ENCODE results near the gene BTG2. TPM values are rescaled to one million over a fixed set of nuclear protein-coding genes. Genes with fewer than 3 reads are reported as not detected.

Gene BTG2
- total RNA-seq, 1 donor from 2014 or later = 199 TPM

- DNase-seq (ENCODE audit: low spot score) = no peak
Measured at GRCh38 chr1:203317429-203318228, 12.3 kb downstream of the BTG2 start.

- DNase-seq (ENCODE audit: low spot score) = no peak
Measured at GRCh38 chr1:203318229-203318517, 12.9 kb downstream of the BTG2 start.

GRCh38 chr1:203320591-203321272 lies 15.4 kb downstream of the BTG2 start:
- peak; percentile 83 for DNase-seq (ENCODE audit: low spot score)

GRCh38 chr1:203321273-203322052 lies 16.1 kb downstream of the BTG2 start:
- DNase-seq (ENCODE audit: low spot score) = no peak

- DNase-seq (ENCODE audit: low spot score) = no peak
Measured at GRCh38 chr1:203322500-203323179, 17.3 kb downstream of the BTG2 start.

- DNase-seq (ENCODE audit: low spot score) = no peak
Measured at GRCh38 chr1:203323587-203323986, 18.3 kb downstream of the BTG2 start.

- DNase-seq (ENCODE audit: low spot score) = no peak
Measured at GRCh38 chr1:203324105-203325025, 19.0 kb downstream of the BTG2 start.

GRCh38 chr1:203325026-203325417 lies 19.7 kb downstream of the BTG2 start:
- DNase-seq (ENCODE audit: low spot score) = no peak

- DNase-seq (ENCODE audit: low spot score) = peak; percentile 73
Measured at GRCh38 chr1:203325418-203326091, 20.2 kb downstream of the BTG2 start.

- peak; percentile 96 for DNase-seq (ENCODE audit: low spot score)
Measured at GRCh38 chr1:203326830-203327683, 21.7 kb downstream of the BTG2 start.

GRCh38 chr1:203327684-203328457 lies 22.6 kb downstream of the BTG2 start:
- no peak for DNase-seq (ENCODE audit: low spot score)

GRCh38 chr1:203328714-203329122 lies 23.4 kb downstream of the BTG2 start:
- DNase-seq (ENCODE audit: low spot score) = no peak

GRCh38 chr1:203331224-203331623 lies 25.9 kb downstream of the BTG2 start:
- no peak for DNase-seq (ENCODE audit: low spot score)

- no peak for DNase-seq (ENCODE audit: low spot score)
Measured at GRCh38 chr1:203335503-203335902, 30.2 kb downstream of the BTG2 start.

GRCh38 chr1:203336097-203336496 lies 30.8 kb downstream of the BTG2 start:
- DNase-seq (ENCODE audit: low spot score) = no peak

- DNase-seq (ENCODE audit: low spot score) = peak; percentile 69
Measured at GRCh38 chr1:203338335-203339036, 33.2 kb downstream of the BTG2 start.

GRCh38 chr1:203340112-203340790 lies 34.9 kb downstream of the BTG2 start:
- DNase-seq (ENCODE audit: low spot score) = peak; percentile 82

Measured in ureter (tissue), 1 donor.